ENCODE measurements around the gene OPTC.

GRCh38 chr1:203556047-203556851 is 62.3 kb downstream of the OPTC start:
- TF ChIP-seq TAF1 (IDR thresholded peaks at IDR 0.05; ENCODE audit: borderline replicate concordance, low read depth, low read length) (no peak), POLR2A (IDR thresholded peaks at IDR 0.05; ENCODE audit: low read depth, low read length) (no peak)
